SIG-M5 treated with dmso at 0.1 percent for 504 hours (cell line): ENCODE results near the gene ANXA4.

Experiments used
- DNase-seq: peaks from one replicate; lab custom pipeline; 2025; ENCODE audit not compliant: unreplicated experiment; lab: John Stamatoyannopoulos, UW

The ANXA4 gene

GRCh38 chr2:69741575-69742321, at the start of gene ANXA4:
TSS of gene ANXA4 (plus strand) at chr2:69742134. CDS start at chr2:69781566, 39,432 bp downstream.
- DNase-seq: peak; percentile 79

GRCh38 chr2:69692424-69692823, 49.5 kb upstream of the ANXA4 start:
- no peak for DNase-seq

GRCh38 chr2:69693059-69693774, 48.7 kb upstream of the ANXA4 start:
- DNase-seq: peak; percentile 30

- no peak for DNase-seq
Observed at GRCh38 chr2:69693775-69694450, 48.0 kb upstream of the ANXA4 start.

GRCh38 chr2:69694894-69695849, 46.8 kb upstream of the ANXA4 start:
- DNase-seq: peak; percentile 70

- DNase-seq: no peak
Observed at GRCh38 chr2:69695850-69696216, 46.1 kb upstream of the ANXA4 start.

- DNase-seq: no peak
Observed at GRCh38 chr2:69700381-69700780, 41.6 kb upstream of the ANXA4 start.

GRCh38 chr2:69701100-69701945, 40.6 kb upstream of the ANXA4 start:
- no peak for DNase-seq

- peak; percentile 97 for DNase-seq
Observed at GRCh38 chr2:69703189-69703588, 38.7 kb upstream of the ANXA4 start.

- peak; percentile 96 for DNase-seq
Observed at GRCh38 chr2:69704446-69704845, 37.5 kb upstream of the ANXA4 start.

- no peak for DNase-seq
Observed at GRCh38 chr2:69709290-69709689, 32.6 kb upstream of the ANXA4 start.

- DNase-seq: no peak
Observed at GRCh38 chr2:69711971-69712370, 30.0 kb upstream of the ANXA4 start.

GRCh38 chr2:69714024-69714423, 27.9 kb upstream of the ANXA4 start:
- DNase-seq: no peak

- DNase-seq: peak; percentile 86
Observed at GRCh38 chr2:69714539-69715220, 27.3 kb upstream of the ANXA4 start.

GRCh38 chr2:69715964-69716363, 26.0 kb upstream of the ANXA4 start:
- no peak for DNase-seq

GRCh38 chr2:69716555-69717120, 25.3 kb upstream of the ANXA4 start:
- no peak for DNase-seq

- no peak for DNase-seq
Observed at GRCh38 chr2:69717186-69717585, 24.7 kb upstream of the ANXA4 start.

GRCh38 chr2:69717861-69718273, 24.1 kb upstream of the ANXA4 start:
- no peak for DNase-seq
